SKM-1 treated with dmso at 0.1 percent for 144 hours (cell line): Measurements from ENCODE around the gene C5.

ENCODE experiments used
- DNase-seq: peaks from one replicate; lab custom pipeline; 2025; ENCODE audit not compliant: unreplicated experiment; lab: John Stamatoyannopoulos, UW

The C5 gene

GRCh38 chr9:120944434-120944843 lies 105.6 kb downstream of the C5 start:
- DNase-seq: peak; percentile 97

- no peak for DNase-seq
Observed at GRCh38 chr9:120942186-120943001, 107.7 kb downstream of the C5 start.

- no peak for DNase-seq
Observed at GRCh38 chr9:120941046-120941770, 108.9 kb downstream of the C5 start.

GRCh38 chr9:120940573-120940972 lies 109.5 kb downstream of the C5 start:
- DNase-seq: no peak

- DNase-seq: no peak
Observed at GRCh38 chr9:120938851-120939250, 111.2 kb downstream of the C5 start.

- DNase-seq: no peak
Observed at GRCh38 chr9:120937596-120937995, 112.5 kb downstream of the C5 start.

- no peak for DNase-seq
Observed at GRCh38 chr9:120937127-120937526, 112.9 kb downstream of the C5 start.

GRCh38 chr9:120936764-120937122 lies 113.3 kb downstream of the C5 start:
- no peak for DNase-seq

- DNase-seq: peak; percentile 76
Observed at GRCh38 chr9:120936011-120936763, 113.9 kb downstream of the C5 start.

- peak; percentile 39 for DNase-seq
Observed at GRCh38 chr9:120935383-120935857, 114.7 kb downstream of the C5 start.

- DNase-seq: peak; percentile 80
Observed at GRCh38 chr9:120934281-120934680, 115.8 kb downstream of the C5 start.

GRCh38 chr9:120933310-120934055 lies 116.6 kb downstream of the C5 start:
- DNase-seq: no peak

- DNase-seq: no peak
Observed at GRCh38 chr9:120932086-120932823, 117.8 kb downstream of the C5 start.

GRCh38 chr9:120931231-120932085 lies 118.6 kb downstream of the C5 start:
- peak; percentile 58 for DNase-seq

- no peak for DNase-seq
Observed at GRCh38 chr9:120929229-120929791, 120.8 kb downstream of the C5 start.

- no peak for DNase-seq
Observed at GRCh38 chr9:120928483-120929228, 121.4 kb downstream of the C5 start.

GRCh38 chr9:120928015-120928482 lies 122.0 kb downstream of the C5 start:
- no peak for DNase-seq
